Hindlimb muscle (tissue), 1 donor: ENCODE data around the gene DNAH10. TPM values are rescaled to one million over a fixed set of nuclear protein-coding genes. Genes with fewer than 3 reads are reported as not detected.
"Not testable (repeated sequence)": the region's sequence is repeated elsewhere in the genome, so short reads cannot be mapped to it uniquely, and the experiment has no call there.

Experiments
- DNase-seq: peaks from one replicate; pipeline ENCODE4 v3.0.0-alpha.2; 2013
- polyA plus RNA-seq: library from polyadenylated mRNA; unstranded; fragments of 120-200 nt; gene quantifications from one replicate; pipeline ENCODE4 v1.2.1, GENCODE V29; 2013; ENCODE audit not compliant: insufficient read length

The DNAH10 gene
- polyA plus RNA-seq, 1 donor: 1.3 TPM

DNA sequence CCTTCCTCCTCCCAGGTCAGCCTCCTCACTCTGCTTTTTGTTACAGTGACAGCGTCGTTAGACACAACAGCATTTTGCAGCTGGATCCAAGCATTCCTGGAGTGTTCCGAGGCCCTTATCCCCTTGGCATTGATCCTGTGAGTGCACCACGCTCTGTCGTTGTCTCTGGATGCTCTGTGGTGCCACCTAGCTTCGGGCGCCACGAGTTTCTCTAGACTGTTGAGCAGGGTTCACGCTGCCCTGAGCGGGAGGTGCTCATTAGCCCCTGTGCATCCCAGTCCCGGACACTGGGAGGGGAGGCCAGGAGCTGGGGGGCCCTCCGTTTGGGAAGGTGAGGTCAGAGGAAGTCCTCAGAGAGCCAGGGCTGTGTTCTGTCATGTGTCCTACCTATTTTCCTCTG is 17.3 kb upstream of the DNAH10 start:
- DNase-seq: no peak

DNA sequence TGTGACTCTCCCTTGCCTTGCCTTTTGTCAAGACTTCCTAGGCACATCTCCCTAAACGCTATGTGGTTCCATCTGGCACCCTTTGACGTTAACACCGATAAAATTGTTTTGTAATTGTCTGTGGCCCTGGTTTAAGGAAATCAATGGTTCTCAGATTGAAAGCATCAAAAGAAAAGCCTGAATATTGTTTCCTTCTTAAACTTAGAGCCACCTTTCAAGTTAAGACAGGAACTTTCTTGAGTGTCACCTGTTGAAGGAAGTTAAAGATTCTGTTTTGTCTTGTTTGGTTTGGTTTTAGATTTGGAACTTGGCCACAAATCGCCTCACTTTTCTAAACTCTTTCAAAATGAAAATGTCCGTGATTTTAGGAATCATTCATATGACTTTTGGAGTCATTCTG is 14.8 kb upstream of the DNAH10 start:
- DNase-seq: no peak

DNA sequence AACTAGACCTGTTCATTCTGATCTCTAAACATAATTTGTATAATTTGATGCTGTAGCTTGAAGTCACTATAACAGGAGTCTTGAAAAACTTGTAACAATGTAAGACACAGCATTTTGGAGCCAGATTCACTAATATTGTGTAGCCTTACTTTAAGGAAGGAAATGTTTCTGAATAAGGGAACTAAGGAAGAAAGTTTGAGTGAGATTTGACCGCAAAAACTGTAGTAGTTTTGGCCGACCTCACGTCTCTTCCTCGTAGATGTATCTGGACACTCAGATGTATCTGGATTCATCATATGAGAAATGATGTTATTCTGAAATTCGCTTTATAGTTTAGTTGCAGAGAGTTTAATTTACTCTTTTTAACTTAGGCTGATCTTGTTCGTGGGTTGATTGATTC is 13.9 kb upstream of the DNAH10 start:
- no peak for DNase-seq

DNA sequence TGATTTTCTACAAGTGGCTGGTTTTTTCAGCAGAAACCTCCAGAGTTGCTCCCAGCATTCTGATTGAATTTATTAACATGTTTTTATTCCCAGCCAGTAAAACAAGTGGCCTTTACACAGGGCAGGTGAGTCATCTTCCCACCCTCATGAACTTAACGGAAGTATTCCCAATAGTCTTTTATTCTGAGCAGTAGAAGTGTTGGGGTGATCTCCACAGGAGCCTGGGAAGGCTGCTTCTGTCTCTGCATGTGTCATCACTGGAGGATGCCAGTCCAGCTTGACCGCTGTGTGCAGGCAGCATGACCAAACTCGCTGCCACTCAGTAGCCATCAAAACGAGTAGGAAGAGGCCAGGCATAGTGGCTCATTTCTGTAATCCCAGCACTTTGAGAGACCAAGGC is 13.4 kb upstream of the DNAH10 start:
- no peak for DNase-seq

DNA sequence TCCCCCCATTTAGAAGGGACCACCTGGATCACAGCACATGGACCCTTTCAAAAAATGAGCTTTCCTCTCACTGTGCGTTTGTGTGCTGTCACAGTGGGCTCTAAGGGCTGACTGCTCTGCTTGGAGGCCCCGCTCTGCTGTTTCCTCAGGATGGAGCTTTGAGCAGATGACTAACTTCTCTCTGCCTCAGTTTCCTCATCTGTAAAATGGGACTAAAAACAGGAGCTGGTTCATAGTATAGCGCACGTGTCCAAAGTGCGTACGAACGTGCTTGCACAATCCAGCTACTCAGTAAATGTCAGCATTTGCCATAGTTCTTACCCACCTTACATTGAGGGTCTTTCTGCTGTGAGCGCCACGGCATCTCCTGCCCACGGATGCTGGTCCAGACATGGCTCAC is 12.7 kb upstream of the DNAH10 start:
- no peak for DNase-seq

DNA sequence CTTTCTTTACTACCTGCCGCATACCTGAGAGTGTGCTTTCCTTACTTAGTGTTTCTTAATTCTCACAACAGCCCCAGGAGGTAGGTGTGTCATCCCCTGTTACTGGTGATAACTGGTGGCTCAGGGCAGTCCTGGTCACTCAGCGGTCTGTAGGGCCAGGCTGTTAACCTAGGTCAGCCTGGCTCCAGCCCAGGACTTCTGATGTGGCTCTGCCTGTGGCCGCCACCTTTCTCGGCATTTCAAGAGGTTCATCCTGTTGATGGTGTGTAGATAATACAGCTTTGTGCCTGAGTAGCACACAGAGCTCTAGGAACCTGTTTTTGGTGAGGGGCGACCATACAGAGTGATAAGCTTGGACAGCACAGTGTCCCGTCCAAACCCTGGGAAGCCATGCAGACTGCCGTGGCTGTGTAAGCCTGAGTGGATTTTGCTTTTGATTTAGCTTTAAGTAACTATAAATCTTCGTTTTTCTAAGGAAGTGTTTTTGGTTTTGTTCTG is 11.9 kb upstream of the DNAH10 start:
- DNase-seq: no peak

DNA sequence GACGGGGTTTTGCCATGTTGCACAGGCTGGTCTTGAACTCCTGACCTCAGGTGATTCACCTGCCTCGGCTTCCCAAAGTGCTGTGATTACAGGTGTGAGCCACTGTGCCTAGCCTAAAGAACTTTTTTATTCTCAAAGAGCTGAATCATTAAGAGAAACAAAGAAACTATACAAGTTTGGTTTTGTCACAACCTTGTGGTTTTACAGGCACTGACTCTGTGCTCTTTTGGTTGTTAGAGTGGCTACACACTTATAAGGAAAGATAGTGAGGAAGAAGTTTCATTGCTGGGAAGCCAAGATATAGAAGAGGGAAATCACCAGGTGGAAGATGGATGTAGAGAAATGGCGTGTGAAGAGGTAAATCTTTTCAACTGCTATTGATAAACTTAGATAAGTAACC is 10.1 kb upstream of the DNAH10 start:
- no peak for DNase-seq

DNA sequence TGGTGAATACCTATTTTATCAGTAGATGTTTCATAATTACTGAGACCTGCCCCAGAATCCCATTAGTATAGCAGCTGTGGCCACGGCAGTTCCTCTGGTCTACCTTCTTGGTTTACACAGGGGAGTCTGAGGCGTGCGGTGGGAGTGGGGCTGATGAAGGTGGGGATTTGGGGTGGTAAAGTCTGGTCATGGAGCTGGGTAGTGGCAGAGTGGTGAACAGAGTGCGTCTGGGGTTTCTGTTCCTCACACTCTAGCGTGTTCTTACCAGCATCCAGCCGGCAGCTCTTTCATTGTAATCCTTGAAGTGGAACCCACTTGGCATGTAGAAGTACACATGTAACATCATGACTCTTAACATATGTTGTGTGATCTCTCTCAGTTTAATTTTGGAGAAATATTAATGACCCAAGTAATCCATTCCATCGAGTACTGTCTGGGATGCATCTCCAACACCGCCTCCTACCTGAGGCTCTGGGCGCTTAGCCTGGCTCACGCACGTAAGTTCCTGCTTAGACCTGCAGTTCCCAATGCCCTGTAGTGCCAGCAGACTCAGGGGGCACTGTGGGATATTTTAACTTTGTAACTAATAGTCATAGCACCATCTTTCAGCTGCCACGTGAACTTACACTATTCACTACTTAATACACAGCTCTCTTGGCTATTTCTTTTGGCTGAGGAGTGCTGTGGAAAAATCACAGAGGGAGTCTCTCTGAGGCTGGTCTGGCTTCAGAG is 7.9 kb upstream of the DNAH10 start:
- no peak for DNase-seq

DNA sequence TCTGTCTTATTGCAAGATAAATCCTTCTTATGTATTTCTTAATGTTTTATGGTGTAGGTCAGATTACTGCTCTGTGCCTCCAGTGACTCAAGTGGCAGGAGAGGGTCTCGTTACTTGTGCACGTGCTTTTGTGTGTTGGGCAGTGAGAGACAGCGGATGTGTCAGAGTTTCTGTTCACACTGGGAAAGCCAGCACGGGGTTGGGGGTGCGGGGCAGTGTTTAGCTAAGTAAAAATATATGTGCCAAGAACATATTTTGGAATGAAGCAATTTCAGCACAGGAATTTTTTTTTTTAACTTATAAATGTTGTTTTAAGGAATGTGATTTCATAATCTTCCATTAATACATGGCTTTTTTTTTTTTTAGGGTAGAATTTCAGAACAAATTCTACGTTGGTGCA is 4.5 kb upstream of the DNAH10 start:
- DNase-seq: peak; percentile 17

DNA sequence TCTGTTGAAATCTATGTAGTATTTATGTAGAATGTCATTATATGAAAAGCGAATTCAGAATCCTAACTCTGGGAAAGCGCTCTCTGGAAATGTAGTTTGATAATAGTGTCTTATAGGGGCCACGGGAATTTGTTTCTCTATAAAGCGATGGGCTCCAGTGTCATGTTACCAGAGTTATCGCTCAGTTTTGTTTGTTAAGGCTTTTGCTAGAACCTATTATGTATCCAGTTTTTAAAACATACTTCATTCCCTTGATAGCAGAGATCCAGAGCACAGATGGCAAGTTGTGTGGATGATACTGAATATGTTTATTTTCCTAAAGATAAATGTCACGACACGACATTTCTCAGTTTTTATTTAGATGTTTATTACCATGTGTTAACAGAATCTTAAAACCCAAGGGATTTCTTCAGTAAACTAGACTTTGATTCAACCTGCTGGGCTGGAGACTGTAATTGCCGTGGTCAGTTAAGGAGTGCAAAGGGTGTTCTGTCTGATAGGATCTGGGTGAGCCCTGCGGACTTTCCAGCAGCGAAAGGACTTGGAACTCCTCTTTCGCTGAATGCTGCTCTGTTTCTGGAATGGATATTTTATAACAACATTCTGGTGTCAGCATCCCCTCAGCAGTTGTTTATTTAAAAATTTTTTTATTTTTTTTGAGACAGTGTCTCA is 1.7 kb upstream of the DNAH10 start:
- DNase-seq: no peak

DNA sequence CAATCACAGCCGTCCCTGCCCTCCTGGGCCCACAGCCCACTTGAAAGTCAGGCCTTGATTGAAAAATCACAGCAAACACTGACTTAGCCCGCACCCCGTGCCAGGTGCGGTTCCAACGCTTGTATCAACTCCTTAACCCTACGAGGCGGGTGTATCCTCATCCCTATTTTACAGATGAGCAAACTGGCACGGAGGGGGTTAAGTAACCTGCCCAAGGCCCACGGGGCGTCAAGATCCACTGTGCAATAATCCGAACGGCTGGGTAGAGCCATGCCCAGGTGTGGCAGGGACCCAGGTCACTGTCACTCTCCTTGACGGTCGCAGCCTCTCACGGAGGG is 583 bp downstream of the DNAH10 start:
- no peak for DNase-seq

DNA sequence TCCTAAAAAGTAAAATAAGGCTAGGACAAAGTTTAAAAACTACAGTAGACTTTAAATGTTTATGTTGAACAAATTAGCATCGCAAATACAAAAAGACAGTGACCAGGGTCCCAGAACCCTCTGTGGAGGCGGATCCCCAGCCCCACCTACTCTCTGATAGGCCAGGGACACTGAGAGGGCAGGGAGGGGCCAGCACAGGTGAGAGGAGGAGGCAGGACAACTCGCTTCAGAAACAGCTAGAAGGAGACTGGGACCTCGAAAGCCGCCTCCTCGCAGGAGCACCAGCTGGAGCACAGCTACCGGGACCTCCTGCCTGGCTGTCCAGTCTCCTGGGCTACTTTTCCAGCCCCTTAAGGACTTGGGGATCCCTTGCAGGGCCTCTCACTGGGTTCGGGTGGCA is 992 bp downstream of the DNAH10 start:
- DNase-seq: no peak

DNA sequence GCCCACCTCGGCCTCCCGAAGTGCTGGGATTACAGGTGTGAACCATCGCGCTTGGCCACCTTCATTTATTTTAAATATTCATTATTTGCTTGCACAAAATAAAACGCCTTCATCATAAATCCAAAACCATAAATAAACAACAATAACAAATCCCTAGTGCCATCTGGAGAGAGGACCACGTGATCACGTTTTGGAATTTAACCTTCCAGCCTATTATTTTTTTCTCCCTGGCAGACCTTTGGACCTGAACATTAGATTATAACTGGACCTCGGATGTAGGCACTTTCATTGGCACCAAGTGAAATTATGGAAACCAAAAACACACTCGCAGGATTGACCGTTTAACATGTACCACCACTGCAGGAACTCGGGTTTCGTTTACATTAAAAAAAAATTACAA is 2.0 kb downstream of the DNAH10 start:
- DNase-seq: no peak

DNA sequence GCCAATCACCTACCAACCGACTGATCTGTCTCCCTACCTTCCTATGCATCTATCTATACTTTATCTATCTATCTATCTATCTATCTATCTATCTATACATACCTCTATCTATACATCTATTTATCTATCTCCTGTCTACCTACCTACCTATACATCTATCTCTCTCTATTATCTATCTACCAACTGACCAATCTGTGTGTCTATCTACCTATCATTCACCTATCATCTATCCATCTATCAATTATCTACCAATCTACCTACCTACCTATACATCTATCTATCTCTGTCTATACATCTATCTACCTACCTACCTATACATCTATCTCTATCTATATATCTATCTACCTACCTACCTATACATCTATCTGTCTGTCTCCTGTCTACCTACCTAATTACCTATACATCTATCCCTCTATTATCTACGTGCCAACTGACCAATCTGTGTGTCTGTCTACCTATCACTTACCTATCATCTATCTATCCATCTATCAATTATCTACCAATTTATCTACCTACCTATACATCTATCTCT is 3.5 kb downstream of the DNAH10 start:
- no peak for DNase-seq

DNA sequence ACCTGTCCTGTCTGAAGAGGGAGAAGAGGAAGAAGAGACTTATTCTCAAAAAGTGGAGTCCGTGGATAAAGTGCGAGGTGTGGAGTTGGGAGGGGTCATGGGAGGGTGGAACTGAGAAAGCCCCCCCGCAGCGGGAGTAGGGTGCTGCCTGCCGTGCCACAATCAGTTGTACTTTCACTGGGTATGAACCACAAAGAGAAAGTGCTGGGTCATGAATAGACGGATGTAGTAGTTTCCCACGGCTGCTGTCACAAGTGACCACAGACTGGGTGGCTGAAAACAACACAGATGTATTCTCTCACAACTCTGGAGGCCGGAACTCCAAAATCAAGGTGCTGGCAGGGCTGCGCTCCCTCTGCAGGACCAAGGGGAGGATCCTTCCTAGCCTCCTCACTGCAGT is 5.5 kb downstream of the DNAH10 start:
- DNase-seq: no peak

DNA sequence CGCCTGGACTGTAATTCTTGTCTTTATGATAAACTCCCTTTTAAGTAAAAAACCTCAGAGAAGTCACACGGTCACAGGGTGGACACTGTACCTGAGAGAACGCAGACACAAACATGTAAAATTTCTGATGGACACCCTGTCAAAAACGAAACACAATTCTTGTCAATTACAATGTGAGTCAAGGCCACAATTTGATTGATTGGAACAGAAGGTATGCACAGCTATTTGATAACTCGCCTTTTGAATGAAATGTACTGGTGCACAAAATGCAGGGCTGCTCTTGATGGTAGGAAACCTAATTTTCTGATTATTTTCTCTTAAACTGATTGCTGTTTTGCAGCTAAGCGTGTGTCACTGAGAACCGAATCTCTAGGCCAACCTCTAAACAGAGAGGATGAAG is 9.2 kb downstream of the DNAH10 start:
- DNase-seq: no peak

DNA sequence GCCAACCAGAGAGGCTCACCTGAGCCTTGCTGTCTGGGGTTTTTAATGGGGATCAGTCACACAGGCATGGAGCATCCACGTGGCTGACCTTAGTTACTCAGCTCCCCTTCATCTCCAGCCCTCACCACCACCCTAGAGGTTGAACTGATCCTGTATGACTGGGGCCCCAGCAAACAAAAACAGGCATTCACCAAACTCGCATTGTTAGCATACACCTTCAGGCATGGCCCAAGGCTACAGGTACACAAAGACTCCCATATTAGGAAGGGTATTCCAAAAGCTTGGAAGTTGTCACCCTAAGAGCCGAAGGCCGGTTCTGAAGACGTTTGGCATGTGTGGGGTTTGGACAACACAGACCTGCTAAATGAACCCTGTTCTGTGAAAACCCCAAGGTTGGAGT is 10.0 kb downstream of the DNAH10 start:
- DNase-seq: no peak

DNA sequence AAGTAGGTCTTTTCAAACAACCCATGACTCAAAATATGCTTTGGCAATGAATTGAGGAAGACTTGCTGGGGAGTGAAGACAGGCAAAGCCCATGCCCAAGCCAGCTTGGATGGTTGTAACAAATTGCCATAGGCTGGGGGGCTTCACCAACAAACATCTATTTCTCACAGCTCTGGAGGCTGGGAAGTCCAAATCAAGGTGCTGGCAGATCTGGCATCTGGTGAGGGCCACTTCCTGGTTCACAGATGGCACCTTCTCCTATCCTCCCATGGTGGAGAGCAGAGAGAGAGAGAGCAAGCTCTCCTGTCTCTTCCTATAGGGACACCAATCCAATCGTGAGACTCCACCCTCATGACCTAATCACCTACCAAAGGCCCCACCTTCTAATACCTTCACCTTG is 11.3 kb downstream of the DNAH10 start:
- DNase-seq: no peak

DNA sequence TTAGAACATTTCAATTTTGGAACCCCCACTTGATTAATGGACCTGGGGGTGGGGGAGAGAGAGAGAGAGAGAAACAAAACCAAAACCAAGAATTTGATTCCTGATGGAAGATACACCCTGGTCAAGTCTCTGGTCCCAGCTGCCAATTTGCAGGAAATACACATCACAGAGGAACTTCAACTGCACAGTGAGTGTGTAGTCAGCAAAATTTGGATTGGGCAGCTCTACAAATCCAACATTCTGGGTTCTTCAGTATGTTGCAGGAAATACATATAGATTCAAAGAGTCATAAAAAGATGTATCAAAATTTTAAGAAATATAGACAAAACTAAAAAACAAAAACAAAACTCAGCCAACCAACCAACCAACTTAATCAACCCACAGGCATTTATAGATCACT is 17.4 kb downstream of the DNAH10 start:
- DNase-seq: no peak

DNA sequence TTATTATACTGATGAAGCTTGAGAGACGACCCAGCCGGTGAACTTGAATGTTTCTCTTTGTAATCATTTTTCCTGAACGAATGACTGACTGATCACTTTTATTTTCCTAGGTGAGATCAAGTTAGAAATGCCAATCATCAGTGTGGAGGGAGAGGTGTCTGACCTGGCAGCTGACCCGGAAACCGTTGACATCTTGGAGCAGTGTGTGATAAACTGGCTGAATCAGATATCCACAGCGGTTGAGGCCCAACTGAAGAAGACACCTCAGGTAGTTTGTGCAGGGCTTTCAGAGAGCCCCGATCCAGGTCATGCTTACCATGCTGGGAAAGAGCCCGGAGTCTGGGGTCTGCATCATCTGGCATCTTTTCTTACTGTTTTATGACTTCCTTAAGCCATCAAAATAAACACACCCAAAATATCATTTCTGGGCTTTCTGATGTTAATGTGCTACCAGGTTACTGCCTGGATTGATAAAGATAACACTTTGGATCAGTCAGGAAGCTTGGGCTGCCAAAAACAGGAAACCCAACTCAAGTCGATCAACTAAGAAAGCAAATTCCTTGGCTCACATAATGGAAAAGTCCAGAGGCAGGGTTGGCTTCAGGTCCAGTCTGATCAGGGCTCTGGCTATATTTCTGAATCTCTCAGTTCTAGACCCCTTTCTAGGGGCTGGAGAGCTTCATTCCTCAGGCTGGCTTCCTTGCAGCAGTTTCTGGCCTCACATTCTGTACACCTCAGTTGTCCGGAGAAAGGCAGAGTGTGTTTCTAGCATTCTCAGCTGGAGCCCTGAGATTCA is 21.1 kb downstream of the DNAH10 start:
- DNase-seq: no peak

DNA sequence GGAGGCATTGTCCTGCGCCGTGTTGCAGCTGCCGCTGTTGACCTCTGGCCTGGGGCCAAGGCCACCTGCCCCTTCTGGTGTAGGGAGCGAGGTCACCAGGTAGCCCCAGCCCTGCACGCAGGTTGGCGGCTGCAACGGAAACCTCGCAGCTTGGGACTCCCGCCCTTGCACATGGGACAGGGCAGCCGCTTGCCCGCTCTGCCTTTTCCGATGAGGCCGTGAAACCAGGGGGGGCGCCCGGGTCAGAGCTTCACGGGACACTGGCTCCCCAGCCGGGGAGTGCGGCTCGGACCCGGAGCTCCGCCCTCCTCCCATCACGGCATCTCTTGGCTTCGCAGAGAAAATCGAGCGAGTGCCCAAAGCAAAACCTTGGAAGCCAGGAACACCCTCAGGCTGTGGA is 25.4 kb downstream of the DNAH10 start:
- no peak for DNase-seq

DNA sequence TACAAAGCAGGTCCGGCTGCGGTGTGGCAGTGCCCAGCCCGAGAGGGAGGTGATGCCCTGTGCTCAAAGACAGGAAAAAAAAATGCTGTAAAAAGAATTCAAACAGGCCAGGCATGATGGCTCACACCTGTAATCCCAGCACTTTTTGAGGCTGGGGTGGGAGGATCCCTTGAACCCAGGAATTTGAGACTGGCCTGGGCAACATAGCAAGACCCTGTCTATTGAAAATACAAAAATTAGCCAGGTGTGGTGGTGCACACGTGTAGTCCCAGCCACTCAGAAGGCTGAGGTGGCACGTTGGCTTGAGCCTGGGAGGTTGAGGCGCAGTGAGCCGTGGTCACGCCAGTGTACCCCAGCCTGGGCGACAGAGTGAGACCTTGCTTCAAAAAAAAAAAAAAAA is 26.4 kb downstream of the DNAH10 start:
- no peak for DNase-seq

DNA sequence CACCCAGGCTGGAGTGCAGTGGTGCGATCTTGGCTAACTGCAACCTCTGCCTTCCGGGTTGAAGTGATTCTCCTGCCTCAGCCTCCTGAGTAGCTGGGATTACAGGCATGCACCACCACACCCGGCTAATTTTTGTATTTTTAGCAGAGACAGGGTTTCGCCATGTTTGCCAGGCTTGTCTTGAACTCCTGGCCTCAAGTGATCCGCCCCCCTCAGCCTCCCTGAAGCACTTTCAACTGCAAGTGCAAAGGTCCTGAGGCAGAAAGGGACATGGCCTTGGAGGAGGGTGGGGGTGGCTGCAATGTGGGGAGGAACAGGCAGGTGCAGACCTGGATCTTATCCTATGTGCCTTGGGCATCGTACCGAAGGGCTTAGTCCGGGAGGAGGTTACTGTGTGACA is 27.3 kb downstream of the DNAH10 start:
- DNase-seq: not testable (repeated sequence)
